ENCODE data around the gene PGM1. TPM values are rescaled to one million over a fixed set of nuclear protein-coding genes. Genes with fewer than 3 reads are reported as not detected.

Gene PGM1
- total and polyA plus RNA-seq, 9 of the 15 experiments (the other 6 are each of a cell fraction or from before 2014, with no cell fraction given) = 0.03 to 0.31 (median 0.09) TPM; not detected in 5

DNA sequence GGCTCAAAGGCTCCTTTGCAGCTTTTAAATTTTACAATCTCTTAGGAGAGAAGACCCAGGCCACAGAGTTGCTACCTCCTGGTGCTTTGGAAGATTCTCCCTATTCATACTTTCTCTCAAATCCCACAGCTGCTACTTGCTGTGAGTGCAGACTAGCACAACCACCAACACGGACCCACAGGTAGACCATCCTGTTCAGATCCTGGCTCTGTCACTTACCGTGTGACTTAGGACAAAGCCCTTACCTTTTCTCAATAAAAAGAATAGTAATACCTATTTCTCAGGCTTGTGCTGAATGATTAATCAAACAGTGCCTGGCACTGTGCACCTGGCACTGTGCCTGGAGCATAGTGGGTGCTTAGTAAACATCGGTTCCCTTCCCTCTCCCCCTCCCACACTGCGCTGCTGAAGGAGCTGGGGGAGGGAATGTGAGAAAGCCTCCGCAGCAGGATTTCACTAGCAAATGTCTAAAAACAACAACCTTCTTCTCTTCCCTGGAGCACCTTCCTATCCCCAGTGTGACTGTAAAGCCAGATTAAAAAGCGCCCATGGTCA is 81.7 kb downstream of the PGM1 start:
- intact Hi-C loops (cut with micrococcal nuclease) = loop anchor here (1.0 to 5.0 kb wide), 2 partner anchors 462 to 567 kb away; no protein-coding TSS in a partner anchor
- no peaks in the 10 kb centered on the region for H4K20me1 ChIP-seq (replicated peaks; ENCODE audit: control insufficient read depth, insufficient read depth, low read length)
- FAIRE-seq (no peak), DNase-seq (ENCODE audit: extremely low read depth in 1 of 4, low spot score in 3 of 4) (no peak), ATAC-seq (no peak)
- H3K36me3 ChIP-seq (ENCODE audit: control insufficient read depth, insufficient read depth, low read length) = no peaks in the 10 kb centered on the region
- no peak overlapping the region for H3K27ac ChIP-seq (ENCODE audit: extremely low read depth, low read depth, low read length)
- H2AFZ ChIP-seq (ENCODE audit: low read depth, low read length) = no peak overlapping the region
- no peaks in the 10 kb centered on the region for H3K9me1 ChIP-seq (ENCODE audit: control insufficient read depth, insufficient read depth, low read length)
- ChIA-PET POLR2A (no interaction called here), CTCF (ENCODE audit: low intra/inter-chr PET ratio) (interaction anchor here (1.2 kb wide), 1 partner anchor 572 kb away, joined by 3 read pairs; no protein-coding TSS in a partner anchor)
- in situ Hi-C loops (cut with MboI) = no loop called here
- H3K4me2 ChIP-seq (ENCODE audit: insufficient read depth, low read length) = no peak overlapping the region
- TF ChIP-seq ZNF609 (CRISPR knock-in tag; IDR thresholded peaks at IDR 0.05; ENCODE audit: borderline replicate concordance) (no peak), L3MBTL2 (IDR thresholded peaks at IDR 0.05) (no peak), TEAD4 (IDR thresholded peaks at IDR 0.05; ENCODE audit: low read length) (no peak), TEAD4 (CRISPR knock-in tag; IDR thresholded peaks at IDR 0.05; ENCODE audit: borderline replicate concordance) (no peak), SMARCE1 (IDR thresholded peaks at IDR 0.05) (no peak), NFYB (IDR thresholded peaks at IDR 0.05; ENCODE audit: extremely low read depth, insufficient read length) (no peak), SMAD4 (CRISPR knock-in tag; conservative IDR thresholded peaks at IDR 0.05) (no peak), ZNF584 (CRISPR knock-in tag; IDR thresholded peaks at IDR 0.05; ENCODE audit: low read depth) (no peak), GTF2A2 (tag; IDR thresholded peaks at IDR 0.05) (no peak)
- no TSS peak for BruUV-seq (replicated peaks)
- H3K4me1 ChIP-seq (replicated peaks in 1 of 2; ENCODE audit: control insufficient read depth in 2 of 2, insufficient read depth in 2 of 2, low read length in 2 of 2) = no peaks in the 10 kb centered on the region
- peaks cover 0 to 17% of the 10 kb centered on the region in 2 experiments; a peak in 2 of 5 replicates for H3K27me3 ChIP-seq (ENCODE audit: control insufficient read depth in 2 of 2, insufficient read depth in 2 of 2, low read length in 2 of 2)
- H3K79me2 ChIP-seq (ENCODE audit: control insufficient read depth, insufficient read depth, low read length) = no peaks in the 10 kb centered on the region
- no peak overlapping the region for H3K9ac ChIP-seq (ENCODE audit: insufficient read depth in 1 of 2, low read depth in 2 of 2, low read length in 2 of 2)
- no peaks in the 10 kb centered on the region for H3K9me3 ChIP-seq (replicated peaks; ENCODE audit: control insufficient read depth, insufficient read depth, low read depth, low read length)
- 0% methylated on average over 6 of the region's 6 CpGs for WGBS (ENCODE audit: insufficient coverage, low coverage, missing lambda C conversion rate)
- H3K4me3 ChIP-seq = no peak overlapping the region

Measured in K562 (cell line).